Neuronal stem cell (in vitro differentiated cells): Measurements from ENCODE around the gene PLPP1.

Source experiments
- DNase-seq: peaks from one replicate; pipeline ENCODE4 v3.0.0-alpha.2; 2013; ENCODE audit warnings: low spot score
- H2AFZ ChIP-seq: one replicate; pipeline ENCODE4 v1.6.1; 2013; ENCODE audit warnings: mild to moderate bottlenecking, low read length, inconsistent platforms
- H2AK5ac ChIP-seq: 2 replicates; pipeline ENCODE4 v1.6.1; 2013; ENCODE audit warnings: low read depth, mild to moderate bottlenecking, inconsistent platforms, low read length, moderate library complexity, mixed read lengths
- H2BK120ac ChIP-seq: 2 replicates; pipeline ENCODE4 v1.6.1; 2013; ENCODE audit warnings: low read depth, mild to moderate bottlenecking, inconsistent platforms, low read length, moderate library complexity, mixed read lengths
- H2BK12ac ChIP-seq: one replicate; pipeline ENCODE4 v1.6.1; 2013; ENCODE audit warnings: low read length, inconsistent platforms
- H2BK15ac ChIP-seq: 2 replicates; pipeline ENCODE4 v1.6.1; 2013; ENCODE audit warnings: mild to moderate bottlenecking, low read length, inconsistent platforms, mixed read lengths
- H2BK5ac ChIP-seq: one replicate; pipeline ENCODE4 v1.6.1; 2013; ENCODE audit warnings: inconsistent platforms, mild to moderate bottlenecking, low read length, moderate library complexity
- H3K14ac ChIP-seq: one replicate; pipeline ENCODE4 v1.6.1; 2013; ENCODE audit warnings: low read length, inconsistent platforms
- H3K18ac ChIP-seq: 2 replicates; pipeline ENCODE4 v1.6.1; 2013; ENCODE audit warnings: low read length, inconsistent platforms
- H3K23ac ChIP-seq: 2 replicates; pipeline ENCODE4 v1.6.1; 2013; ENCODE audit warnings: low read depth, mild to moderate bottlenecking, mixed read lengths, low read length, inconsistent platforms; ENCODE audit not compliant: poor library complexity
- H3K27ac ChIP-seq: replicated peaks from 3 replicates; pipeline ENCODE4 v1.5.1; 2013; ENCODE audit warnings: low read length, inconsistent platforms
- H3K27me3 ChIP-seq, 3 experiments: 2 replicates each; pipeline ENCODE4 v1.6.1; 2013; ENCODE audit warnings: low read length in 3 of 3, mild to moderate bottlenecking in 2 of 3, inconsistent platforms in 1 of 3, low read depth in 1 of 3, mixed read lengths in 1 of 3, moderate library complexity in 1 of 3; ENCODE audit not compliant: control insufficient read depth in 3 of 3, insufficient read depth in 3 of 3
- H3K36me3 ChIP-seq, 2 donors: replicated peaks in 1 of 2; 2 replicates each; pipeline ENCODE4 v1.6.1; 2013; ENCODE audit warnings: low read length in 2 of 2; ENCODE audit not compliant: control insufficient read depth in 2 of 2, insufficient read depth in 2 of 2
- H3K4ac ChIP-seq: 2 replicates; pipeline ENCODE4 v1.6.1; 2013; ENCODE audit warnings: inconsistent platforms, mild to moderate bottlenecking, low read length, moderate library complexity
- H3K4me1 ChIP-seq, 2 donors: 1 replicate in 1 of 2; 2 replicates in 1 of 2; pipeline ENCODE4 v1.6.1; 2013; ENCODE audit warnings: low read length in 2 of 2, low read depth in 1 of 2; ENCODE audit not compliant: control insufficient read depth in 2 of 2, insufficient read depth in 1 of 2
- H3K4me2 ChIP-seq: one replicate; pipeline ENCODE4 v1.6.1; 2013; ENCODE audit warnings: mild to moderate bottlenecking, low read length, inconsistent platforms; ENCODE audit not compliant: insufficient read depth, poor library complexity, severe bottlenecking
- H3K4me3 ChIP-seq, 2 donors: 2 replicates each; pipeline ENCODE4 v1.5.1; 2013; ENCODE audit warnings: low read length in 2 of 2, mild to moderate bottlenecking in 2 of 2, inconsistent platforms in 1 of 2, moderate library complexity in 1 of 2
- H3K79me1 ChIP-seq: one replicate; pipeline ENCODE4 v1.6.1; 2013; ENCODE audit warnings: low read depth, mild to moderate bottlenecking, inconsistent platforms, low read length, moderate library complexity
- H3K9ac ChIP-seq: one replicate; pipeline ENCODE4 v1.6.1; 2013; ENCODE audit warnings: mild to moderate bottlenecking, low read depth, low read length, inconsistent platforms; ENCODE audit not compliant: poor library complexity
- H3K9me3 ChIP-seq, 2 donors: replicated peaks in 1 of 2; 2 replicates each; pipeline versions ENCODE3 to v1.6.1; 2013; ENCODE audit warnings: low read length in 2 of 2, mild to moderate bottlenecking in 2 of 2, inconsistent platforms in 1 of 2, low read depth in 1 of 2, mixed read lengths in 1 of 2, moderate library complexity in 1 of 2; ENCODE audit not compliant: control insufficient read depth in 2 of 2, insufficient read depth in 1 of 2
- H4K8ac ChIP-seq: one replicate; pipeline ENCODE4 v1.6.1; 2013; ENCODE audit warnings: low read depth, mild to moderate bottlenecking, inconsistent platforms, low read length, moderate library complexity
- H4K91ac ChIP-seq: one replicate; pipeline ENCODE4 v1.6.1; 2013; ENCODE audit warnings: low read length, low read depth, mild to moderate bottlenecking, inconsistent platforms; ENCODE audit not compliant: poor library complexity
- whole genome bisulfite sequencing, 2 donors: extraction: QIAGEN DNeasy Blood & Tissue Kit; methylation state at CpG; one replicate each; pipeline ENCODE4 v1.1.7; 2013; ENCODE audit warnings: missing lambda C conversion rate in 2 of 2, mixed read lengths in 1 of 2; ENCODE audit not compliant: insufficient read length in 2 of 2, insufficient replicate concordance in 1 of 2; ENCODE audit errors: extremely low coverage in 2 of 2; 5-methylcytosine and 5-hydroxymethylcytosine counted together

The PLPP1 gene

GRCh38 chr5:55437859-55438206, 96.9 kb downstream of the PLPP1 start:
- no peak overlapping the region for H3K27ac ChIP-seq
- H4K91ac ChIP-seq = no peak overlapping the region
- H3K4me2 ChIP-seq = no peak overlapping the region
- no peak overlapping the region for H3K14ac ChIP-seq
- no peak overlapping the region for H2AFZ ChIP-seq
- H3K27me3 ChIP-seq = no peaks in the 10 kb centered on the region
- H3K18ac ChIP-seq = no peak overlapping the region
- H3K36me3 ChIP-seq = peaks cover 0 to 1% of the 10 kb centered on the region in 2 donors
- H3K9ac ChIP-seq = no peak overlapping the region
- no peak overlapping the region for H2AK5ac ChIP-seq
- H3K4me3 ChIP-seq = no peak overlapping the region
- H2BK120ac ChIP-seq = no peak overlapping the region
- peaks cover 0 to 8% of the 10 kb centered on the region in 2 donors for H3K9me3 ChIP-seq
- DNase-seq = no peak
- H3K4ac ChIP-seq = no peak overlapping the region
- H4K8ac ChIP-seq = no peak overlapping the region
- peaks cover 0 to 10% of the 10 kb centered on the region in 2 donors for H3K4me1 ChIP-seq
- H2BK12ac ChIP-seq = no peak overlapping the region
- no peak overlapping the region for H2BK15ac ChIP-seq
- H2BK5ac ChIP-seq = no peak overlapping the region
- H3K79me1 ChIP-seq = no peaks in the 10 kb centered on the region
- WGBS, 2 donors = no CpG with 5 or more reads among the region's 2 CpGs
- no peak overlapping the region for H3K23ac ChIP-seq

DNA sequence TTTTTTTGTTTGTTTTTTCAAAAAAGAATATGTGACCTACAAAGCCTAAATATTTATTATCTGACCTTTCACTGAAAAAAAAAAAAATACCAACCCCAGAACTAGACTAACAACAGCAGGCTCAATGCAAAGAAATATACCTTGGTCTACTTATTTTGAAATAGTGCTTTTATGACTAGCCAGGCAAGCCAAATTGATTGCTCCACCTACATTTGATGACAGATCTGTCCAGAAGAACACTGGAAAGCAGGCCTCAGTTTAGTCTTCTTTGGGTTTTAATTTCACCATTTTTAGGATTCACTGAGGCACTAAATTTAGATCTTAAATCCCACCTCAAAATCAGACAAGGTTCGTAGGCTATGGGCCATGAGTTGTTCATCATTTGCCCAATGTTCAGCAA, 97.3 kb downstream of the PLPP1 start:
- Histone ChIP-seq H3K4me1 (peaks cover 0 to 10% of the 10 kb centered on the region in 2 donors), H3K9me3 (peaks cover 0 to 11% of the 10 kb centered on the region in 2 donors), H4K91ac (no peak overlapping the region), H2AK5ac (no peak overlapping the region), H3K14ac (no peak overlapping the region), H2BK15ac (no peak overlapping the region), H3K27ac (no peak overlapping the region), H2BK12ac (no peak overlapping the region), H3K23ac (no peak overlapping the region), H4K8ac (no peak overlapping the region), H3K79me1 (no peaks in the 10 kb centered on the region), H3K27me3 (no peaks in the 10 kb centered on the region), H2BK5ac (no peak overlapping the region), H3K36me3 (peaks cover 0 to 1% of the 10 kb centered on the region in 2 donors), H3K4me3 (no peak overlapping the region), H2BK120ac (no peak overlapping the region), H3K4ac (no peak overlapping the region), H3K9ac (no peak overlapping the region), H2AFZ (no peak overlapping the region), H3K4me2 (no peak overlapping the region), H3K18ac (no peak overlapping the region)
- no CpG with 5 or more reads among the region's 1 CpG for WGBS, 2 donors
- DNase-seq = no peak

- H3K9ac ChIP-seq = no peak overlapping the region
- no peak overlapping the region for H3K23ac ChIP-seq
- H3K4me3 ChIP-seq = no peak overlapping the region
- no peaks in the 10 kb centered on the region for H3K27me3 ChIP-seq
- no peak overlapping the region for H3K4me2 ChIP-seq
- no peak overlapping the region for H3K4ac ChIP-seq
- H3K36me3 ChIP-seq = peaks cover 21 to 29% of the 10 kb centered on the region in 2 donors
- no peak overlapping the region for H4K8ac ChIP-seq
- no peak overlapping the region for H3K18ac ChIP-seq
- no peak overlapping the region for H3K27ac ChIP-seq
- WGBS, 2 donors = no CpG with 5 or more reads among the region's 4 CpGs
- no peak overlapping the region for H2BK120ac ChIP-seq
- no peak overlapping the region for H2BK15ac ChIP-seq
- H3K14ac ChIP-seq = no peak overlapping the region
- H2BK12ac ChIP-seq = no peak overlapping the region
- no peaks in the 10 kb centered on the region for H3K4me1 ChIP-seq
- H3K9me3 ChIP-seq = peaks cover 16 to 42% of the 10 kb centered on the region in 2 donors
- no peak overlapping the region for H2AFZ ChIP-seq
- H2AK5ac ChIP-seq = no peak overlapping the region
- H2BK5ac ChIP-seq = no peak overlapping the region
- H4K91ac ChIP-seq = no peak overlapping the region
- no peak for DNase-seq
- peaks cover 1% of the 10 kb centered on the region for H3K79me1 ChIP-seq
Measured at GRCh38 chr5:55432549-55432948, 102.2 kb downstream of the PLPP1 start.

- H3K27ac ChIP-seq = no peak overlapping the region
- no peak for DNase-seq
- no peak overlapping the region for H3K23ac ChIP-seq
- H3K18ac ChIP-seq = no peak overlapping the region
- peak overlapping the region; percentile 26 for H3K14ac ChIP-seq
- no peak overlapping the region for H2BK12ac ChIP-seq
- no peak overlapping the region for H3K9ac ChIP-seq
- peak overlapping the region; percentile 26 for H2BK5ac ChIP-seq
- no peak overlapping the region for H2BK120ac ChIP-seq
- H4K8ac ChIP-seq = no peak overlapping the region
- no peaks in the 10 kb centered on the region for H3K4me1 ChIP-seq
- no peak overlapping the region for H2AFZ ChIP-seq
- H2BK15ac ChIP-seq = no peak overlapping the region
- no peak overlapping the region for H3K4ac ChIP-seq
- H3K9me3 ChIP-seq = peaks cover 16 to 37% of the 10 kb centered on the region in 2 donors
- no peak overlapping the region for H4K91ac ChIP-seq
- H2AK5ac ChIP-seq = no peak overlapping the region
- no CpG with 5 or more reads among the region's 9 CpGs for WGBS, 2 donors
- H3K27me3 ChIP-seq = no peaks in the 10 kb centered on the region
- peaks cover 1% of the 10 kb centered on the region for H3K79me1 ChIP-seq
- H3K4me2 ChIP-seq = no peak overlapping the region
- H3K36me3 ChIP-seq = peaks cover 25 to 58% of the 10 kb centered on the region in 2 donors
- no peak overlapping the region for H3K4me3 ChIP-seq
Measured at GRCh38 chr5:55429613-55430253, 105.0 kb downstream of the PLPP1 start.
